Melanocyte of skin (primary cell): ENCODE measurements around the gene CHML. TPM values are rescaled to one million over a fixed set of nuclear protein-coding genes. Genes with fewer than 3 reads are reported as not detected.

Experiments used
- total RNA-seq, 2 donors: library from RNA; depleted of rRNA; stranded (reverse); fragments of >200 nt; gene quantifications; 2 replicates each; pipeline ENCODE4 v1.2.3, GENCODE V29; 2012

Gene CHML
- total RNA-seq = 10 to 100 TPM in 1 of 2 donors, 1 to 10 TPM in 1; 10.0 to 12.0 TPM

GRCh38 chr1:241640149-241640866 is at the start of gene CHML, which contains the start of gene OPN3:
Gene CHML (minus strand): TSS chr1:241640369. CDS start chr1:241635766, 4,603 bp downstream.
Gene OPN3 (minus strand): TSS chr1:241640369. CDS start chr1:241640254, 115 bp downstream.

GRCh38 chr1:241652012-241652411 is 11.8 kb upstream of the CHML start, which contains the start of gene WDR64:
Gene WDR64 (plus strand): TSS chr1:241652281. CDS start chr1:241652485, 204 bp downstream.

Other genes starting within 250 kb of the CHML start
- 100 to 1,000 TPM; 131 to 201 TPM for gene FH, start 120.6 kb downstream of the CHML start, total RNA-seq
- gene KMO, start 108.0 kb downstream of the CHML start, total RNA-seq = 1 to 10 TPM; 6.9 to 7.7 TPM
- gene OPN3, start within 50 bp of the CHML start, total RNA-seq = 10 to 100 TPM; 19.0 to 27.2 TPM
- gene WDR64, start 11.9 kb upstream of the CHML start, total RNA-seq = under 1 TPM in 1 of 2 donors, not detected in 1; 0.34 TPM
- gene EXO1, start 207.8 kb upstream of the CHML start, total RNA-seq = 10 to 100 TPM; 14.1 to 36.3 TPM